LHCN-M2 (cell line): Measurements from ENCODE around the gene RMI1. TPM values are rescaled to one million over a fixed set of nuclear protein-coding genes. Genes with fewer than 3 reads are reported as not detected.
"Not testable (repeated sequence)": the region's sequence is repeated elsewhere in the genome, so short reads cannot be mapped to it uniquely, and the experiment has no call there.

Source experiments
- DNase-seq: peaks from one replicate; pipeline ENCODE4 v3.0.0-alpha.2; 2012; ENCODE audit warnings: low read depth
- polyA plus RNA-seq: library from polyadenylated mRNA; unstranded; fragments of >200 nt; gene quantifications from one replicate; pipeline ENCODE4 v1.2.1, GENCODE V29; 2012; ENCODE audit warnings: missing spikeins
- total RNA-seq: library from RNA; depleted of rRNA; stranded (reverse); fragments of >200 nt; gene quantifications from 2 replicates; pipeline ENCODE4 v1.2.3, GENCODE V29; 2014; rRNA removed

RMI1 gene
- total RNA-seq: 8.3 and 11.1 TPM in 2 replicates
- polyA plus RNA-seq: 3.9 TPM

DNA sequence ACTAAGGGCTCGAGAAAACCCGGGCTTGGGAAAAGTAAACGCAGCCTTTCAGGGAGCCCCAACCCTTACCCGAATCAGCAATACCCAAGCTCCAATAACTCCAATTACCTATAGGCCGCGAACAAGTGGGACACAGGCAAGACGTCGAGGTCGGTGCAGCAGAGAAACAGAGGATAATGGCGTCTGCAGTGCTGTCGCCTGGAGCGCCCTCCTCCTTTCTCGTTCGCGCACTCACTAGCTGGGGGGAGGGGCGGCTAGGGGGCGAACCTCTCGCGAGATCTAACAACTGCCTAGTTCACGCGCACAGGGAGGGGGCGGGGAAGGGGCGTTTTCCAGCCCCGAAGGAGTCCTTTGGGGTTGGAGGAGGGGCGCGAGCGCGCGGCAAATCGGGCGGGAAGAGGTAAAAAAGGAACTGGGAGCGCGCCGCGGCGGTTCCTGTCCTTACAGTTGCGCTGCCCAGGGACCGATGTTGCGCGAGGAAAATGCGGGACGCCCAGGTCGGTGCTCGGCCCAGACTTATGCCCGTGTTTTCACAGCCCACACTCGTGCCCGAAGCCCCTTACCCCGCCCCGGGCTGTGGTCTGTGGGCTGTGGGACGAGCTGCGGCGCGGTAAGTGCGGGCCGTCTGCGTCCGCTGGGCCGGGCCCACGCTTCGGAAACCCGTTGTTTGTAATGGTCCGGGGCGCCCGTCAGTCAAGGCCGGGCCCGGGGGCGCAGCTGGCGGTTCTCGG, at the start of gene RMI1:
RMI1 (plus strand) TSS at position 411 of the 731 bp plus-strand sequence. CDS start 20,182 bp downstream, outside the sequence.
- DNase-seq: peak; percentile 97

DNA sequence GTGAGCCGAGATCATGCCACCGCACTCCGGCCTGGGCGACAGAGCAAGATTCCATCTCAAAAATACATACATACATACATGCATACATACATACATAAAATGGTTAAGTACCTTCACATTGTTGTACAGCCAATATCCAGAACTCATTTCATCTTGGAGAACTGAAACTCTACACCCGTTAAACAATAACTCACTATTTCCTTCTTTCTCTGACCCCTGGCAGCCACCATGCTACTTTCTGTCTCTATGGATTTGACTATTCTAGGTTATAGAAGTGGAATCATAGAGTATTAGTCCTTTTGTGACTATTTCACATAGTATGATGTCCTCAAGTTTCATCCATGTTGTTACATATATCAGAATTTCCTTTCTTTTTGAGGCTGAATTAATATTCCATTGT, 49.7 kb upstream of the RMI1 start:
- no peak for DNase-seq

DNA sequence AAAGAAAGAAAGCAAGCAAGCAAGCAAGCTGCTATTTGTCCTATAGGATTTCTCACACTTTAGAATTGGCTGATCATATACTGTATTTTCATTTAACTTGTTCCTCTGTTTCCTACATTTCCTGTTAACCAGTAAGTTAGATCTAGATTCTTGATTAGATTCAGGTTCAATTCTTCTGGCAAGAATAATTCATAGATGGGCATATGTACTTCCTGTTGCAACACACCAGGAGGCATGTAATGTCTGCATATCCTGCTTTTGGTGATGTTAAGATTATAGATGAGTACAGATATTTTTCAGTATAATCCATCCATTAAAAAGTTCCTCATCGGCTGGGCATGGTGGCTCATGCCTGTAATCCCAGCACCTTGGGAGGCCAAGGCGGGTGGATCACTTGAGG, 48.6 kb upstream of the RMI1 start:
- no peak for DNase-seq

DNA sequence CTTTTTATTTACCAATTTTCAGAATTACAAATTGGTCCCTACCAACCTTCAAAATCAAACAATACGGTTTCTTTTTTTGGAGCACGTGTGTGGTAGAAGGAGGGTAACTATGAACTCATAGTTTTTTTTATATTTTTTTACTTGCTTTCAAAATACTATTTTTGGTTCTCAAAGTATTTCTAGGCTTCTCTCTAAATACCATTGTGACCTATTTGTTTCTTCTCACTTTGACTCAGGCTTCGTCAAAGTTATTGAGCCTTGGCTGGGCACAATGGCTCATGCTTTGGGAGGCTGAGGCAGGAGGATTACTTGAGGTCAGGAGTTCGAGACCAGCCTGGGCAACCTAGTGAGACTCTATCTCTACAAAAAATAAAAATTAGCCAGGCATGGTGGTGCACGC, 47.8 kb upstream of the RMI1 start:
- no peak for DNase-seq

DNA sequence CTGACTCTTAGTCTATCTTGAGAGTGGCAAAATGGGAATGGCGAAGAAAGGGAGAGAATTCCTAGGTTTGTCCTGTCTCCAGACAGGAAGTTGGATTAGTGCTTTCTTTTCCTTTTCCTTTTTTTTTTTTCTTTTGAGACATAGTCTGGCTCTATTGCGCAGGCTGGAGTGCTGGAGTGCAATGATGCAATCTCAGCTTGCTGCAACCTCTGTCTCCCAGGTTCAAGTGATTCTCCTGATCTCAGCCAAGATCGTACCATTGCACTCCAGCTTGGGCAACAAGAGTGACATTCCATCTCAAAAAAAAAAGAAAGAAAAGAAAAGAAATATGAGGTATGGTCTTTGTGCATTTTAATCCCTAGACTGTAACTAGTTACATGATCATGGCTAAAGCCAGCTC, 46.8 kb upstream of the RMI1 start:
- DNase-seq: peak; percentile 33

DNA sequence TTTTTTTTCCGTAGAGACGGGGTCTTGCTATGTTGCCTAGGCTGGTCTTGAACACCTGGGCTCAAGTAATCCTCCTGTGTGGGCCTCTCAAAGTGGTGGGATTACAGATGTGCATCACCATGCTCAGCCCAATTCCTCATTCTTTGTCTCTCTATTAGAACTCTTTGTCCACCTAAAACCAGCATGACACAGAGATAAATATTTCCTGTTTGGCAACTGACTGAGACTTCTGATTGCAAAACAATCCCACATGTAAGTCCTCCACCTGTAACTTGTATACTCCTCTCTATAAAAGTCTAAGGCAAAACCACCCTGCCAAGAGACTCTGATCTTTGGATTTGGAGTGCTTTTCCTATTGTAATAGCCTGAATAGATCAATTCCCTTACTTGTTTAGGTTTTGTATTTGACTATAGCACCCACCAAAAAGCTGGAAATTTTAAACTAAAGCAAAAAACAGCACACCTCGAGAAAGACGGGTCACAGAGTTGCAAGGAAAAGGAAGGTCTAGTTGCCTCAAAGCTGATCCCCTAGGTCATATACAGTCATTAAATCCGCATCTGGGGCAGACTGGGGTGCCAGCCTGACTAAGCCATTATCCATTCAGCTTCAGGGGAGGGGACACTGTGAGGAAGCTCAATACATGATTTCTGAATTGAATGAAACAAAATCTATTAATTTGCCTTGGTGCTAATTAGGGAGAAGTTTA, 45.9 kb upstream of the RMI1 start:
- DNase-seq: peak; percentile 60

DNA sequence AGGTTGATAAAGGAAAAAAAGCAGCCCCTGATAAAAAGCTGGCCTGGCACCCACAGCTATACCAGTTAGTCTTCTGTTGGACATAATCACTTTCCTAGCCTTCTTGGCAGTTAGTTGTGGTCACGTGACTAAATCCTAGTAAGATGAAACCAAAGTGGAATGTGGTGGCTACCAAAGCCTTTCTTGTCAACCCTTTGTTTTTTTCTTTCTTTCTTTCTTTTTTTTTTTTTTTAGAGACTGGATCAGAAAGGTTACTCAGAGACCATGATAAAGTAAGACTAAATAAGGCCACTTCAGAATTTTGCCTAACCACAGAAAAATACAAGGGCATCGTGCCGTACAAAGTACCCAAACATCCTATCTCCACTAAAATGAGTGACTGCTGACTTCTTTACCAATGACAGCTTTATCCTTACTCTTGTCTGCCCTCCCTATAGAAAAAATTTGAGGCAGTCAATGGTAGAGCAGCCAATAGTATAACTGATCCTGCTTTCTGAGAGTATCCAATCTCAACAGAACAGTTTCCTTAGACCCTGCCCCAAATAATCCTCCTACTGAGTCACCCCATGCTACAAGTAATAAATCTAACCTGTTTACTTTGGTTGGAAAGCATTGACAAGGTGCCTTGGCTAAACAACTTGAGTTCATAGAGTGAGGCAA, 45.2 kb upstream of the RMI1 start:
- peak; percentile 85 for DNase-seq

DNA sequence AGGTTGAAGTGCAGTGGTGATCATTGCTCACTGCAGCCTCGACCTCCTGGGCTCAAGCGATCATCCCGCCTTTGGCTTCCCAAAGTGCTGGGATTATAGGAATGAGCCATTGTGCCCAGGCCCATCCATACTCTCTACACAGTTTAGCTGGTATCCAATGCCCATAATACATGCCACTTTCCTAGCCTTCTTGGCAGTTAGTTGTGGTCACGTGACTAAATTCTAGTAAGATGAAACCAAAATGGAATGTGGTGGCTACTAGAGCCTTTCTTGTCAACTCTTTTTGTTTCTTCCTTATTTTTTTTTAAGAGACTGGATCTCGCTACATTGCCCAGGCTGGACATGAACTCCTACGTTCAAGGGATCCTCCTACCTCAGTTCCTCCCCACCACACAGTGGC, 44.1 kb upstream of the RMI1 start:
- DNase-seq: peak; percentile 26

DNA sequence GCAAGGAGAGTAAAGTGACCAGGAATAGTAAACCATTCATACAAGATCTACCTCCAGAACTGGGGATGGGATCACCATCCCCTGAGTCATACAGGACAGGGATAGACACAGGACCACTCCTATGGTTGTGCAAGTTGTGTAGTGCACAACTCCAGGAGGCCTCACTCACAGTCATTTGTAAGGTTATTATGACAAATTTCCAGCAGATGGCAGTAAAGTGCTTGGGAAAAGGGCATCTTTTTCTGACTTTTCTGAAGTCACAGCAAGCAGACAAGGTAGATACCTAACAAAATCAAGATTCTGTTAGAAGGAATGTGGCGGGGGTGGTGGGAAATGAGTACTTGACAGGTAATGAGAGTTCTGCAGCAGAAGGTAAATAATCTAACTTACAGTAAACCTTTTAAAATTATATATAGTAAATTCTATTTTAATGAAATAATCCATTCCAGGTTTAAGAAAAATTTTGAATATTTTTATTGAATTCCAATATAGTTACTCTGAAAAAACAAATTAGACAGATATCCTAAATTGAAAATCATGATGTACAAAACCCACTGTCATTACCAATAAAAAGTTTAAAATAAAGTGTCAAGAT, 42.6 kb upstream of the RMI1 start:
- DNase-seq: peak; percentile 65

DNA sequence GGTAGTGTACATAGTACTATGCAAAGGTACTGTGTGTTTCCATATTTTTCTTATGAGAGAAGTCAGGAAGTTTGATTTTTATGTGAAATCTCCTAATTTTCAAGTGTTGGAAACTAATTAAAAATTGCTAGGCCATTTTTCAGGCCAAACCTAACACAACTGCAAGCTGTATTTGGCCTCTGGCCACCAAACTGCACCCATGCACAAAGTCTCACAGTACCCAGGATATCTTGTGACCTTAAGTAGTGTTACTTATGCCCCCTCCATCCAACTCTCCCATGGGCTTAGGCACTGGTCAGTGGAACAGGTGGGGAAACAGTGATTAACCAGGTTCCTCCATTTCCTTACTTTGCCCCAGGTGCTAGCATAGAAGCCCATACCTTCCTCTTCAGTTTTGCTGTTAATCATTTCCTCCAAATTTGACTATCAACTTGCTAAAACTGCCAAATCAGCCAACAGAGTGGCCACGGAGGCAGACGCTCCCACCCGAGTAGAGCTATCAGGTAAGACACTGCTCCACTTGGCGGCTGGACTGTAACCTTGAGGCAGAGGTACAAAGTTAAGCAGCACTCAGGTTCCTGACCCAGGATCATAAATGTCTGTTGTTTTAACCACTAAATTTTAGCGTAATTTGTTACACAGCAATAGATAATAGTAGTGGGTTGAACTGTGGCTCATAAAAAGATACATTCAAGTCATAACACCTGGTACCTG, 39.9 kb upstream of the RMI1 start:
- DNase-seq: no peak

DNA sequence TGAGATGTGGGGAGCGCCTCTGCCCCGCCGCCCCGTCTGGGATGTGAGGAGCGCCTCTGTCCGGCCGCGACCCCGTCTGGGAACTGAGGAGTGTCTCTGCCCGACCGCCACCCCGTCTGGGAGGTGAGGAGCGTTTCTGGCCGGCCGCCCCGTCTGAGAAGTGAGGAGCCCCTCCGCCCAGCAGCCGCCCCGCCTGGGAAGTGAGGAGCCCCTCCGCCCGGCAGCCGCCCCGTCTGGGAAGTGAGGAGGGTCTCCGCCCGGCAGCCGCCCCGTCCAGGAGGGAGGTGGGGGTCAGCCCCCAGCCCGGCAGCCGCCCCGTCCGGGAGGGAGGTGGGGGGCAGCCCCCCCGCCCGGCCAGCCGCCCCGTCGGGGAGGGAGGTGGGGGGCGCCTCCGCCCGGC, 32.5 kb upstream of the RMI1 start:
- not testable (repeated sequence) for DNase-seq

DNA sequence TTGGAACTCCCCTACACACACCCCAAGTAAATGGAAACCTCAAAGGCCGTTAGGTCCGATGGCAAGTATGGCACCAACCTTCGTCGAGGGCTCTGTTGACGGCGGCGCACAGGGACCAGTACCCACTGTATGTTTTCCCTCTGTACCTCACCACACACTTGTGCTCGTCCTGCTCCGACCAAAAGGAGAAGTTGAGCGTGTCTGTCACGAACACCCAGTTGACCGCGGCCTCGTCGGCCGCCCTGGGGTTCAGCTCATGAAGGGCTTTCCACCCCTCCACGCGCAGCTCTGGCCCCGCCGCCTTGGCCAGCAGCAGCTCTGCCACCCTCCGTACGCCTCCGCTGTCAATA, 24.5 kb upstream of the RMI1 start:
- DNase-seq: peak; percentile 36

DNA sequence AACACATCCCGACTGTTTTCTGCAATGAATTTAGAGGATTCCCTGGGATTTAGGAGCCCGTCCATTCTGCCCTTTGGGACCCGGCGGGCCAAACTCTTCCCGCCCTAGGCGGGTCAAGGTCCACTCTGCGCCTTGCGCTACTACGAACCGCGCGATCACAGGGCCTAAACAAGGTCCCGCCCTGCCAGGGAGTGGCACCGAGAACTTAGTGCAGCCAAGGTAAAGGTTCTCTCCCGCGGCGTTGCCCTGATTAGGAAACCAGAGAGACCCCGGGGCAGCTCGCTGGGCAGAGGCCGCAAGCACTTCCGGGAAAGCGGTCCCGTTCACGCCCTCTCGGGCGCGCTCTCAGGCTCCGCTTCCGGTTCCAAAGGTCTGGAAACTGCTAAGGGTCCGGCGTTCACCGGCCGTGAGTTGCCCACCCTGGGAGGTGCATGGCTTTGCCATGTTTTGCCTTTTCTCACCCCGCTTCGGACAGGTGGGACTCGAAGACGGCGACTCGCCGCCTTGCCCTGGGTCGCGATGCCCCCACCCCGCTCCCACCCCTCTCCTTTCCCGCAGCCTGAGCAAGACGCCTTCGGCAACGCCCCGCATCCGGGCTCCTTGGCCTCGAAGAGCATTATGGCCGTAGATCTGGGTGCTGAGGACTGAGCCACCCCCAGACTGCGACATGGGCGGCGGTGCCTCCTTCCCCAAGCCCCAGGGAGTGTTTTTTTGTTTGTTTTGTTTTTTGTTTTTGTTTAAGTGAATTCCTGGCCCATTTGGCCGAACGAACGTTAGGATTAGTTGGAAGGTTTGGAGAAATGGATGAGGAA, 24.0 kb upstream of the RMI1 start:
- peak; percentile 70 for DNase-seq

DNA sequence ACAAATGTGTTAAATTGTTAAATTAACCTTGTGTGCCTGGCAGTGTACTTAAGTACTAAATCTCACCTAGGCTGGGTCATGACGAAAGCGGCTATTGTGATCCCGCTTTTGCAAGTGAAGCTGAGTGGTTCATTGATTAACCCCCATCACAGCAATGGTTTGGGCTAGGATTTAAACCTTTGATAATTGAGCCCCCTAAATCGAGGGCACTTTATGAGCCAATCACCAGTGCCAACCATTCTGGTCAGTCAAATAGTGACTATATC, 23.4 kb upstream of the RMI1 start:
- no peak for DNase-seq

DNA sequence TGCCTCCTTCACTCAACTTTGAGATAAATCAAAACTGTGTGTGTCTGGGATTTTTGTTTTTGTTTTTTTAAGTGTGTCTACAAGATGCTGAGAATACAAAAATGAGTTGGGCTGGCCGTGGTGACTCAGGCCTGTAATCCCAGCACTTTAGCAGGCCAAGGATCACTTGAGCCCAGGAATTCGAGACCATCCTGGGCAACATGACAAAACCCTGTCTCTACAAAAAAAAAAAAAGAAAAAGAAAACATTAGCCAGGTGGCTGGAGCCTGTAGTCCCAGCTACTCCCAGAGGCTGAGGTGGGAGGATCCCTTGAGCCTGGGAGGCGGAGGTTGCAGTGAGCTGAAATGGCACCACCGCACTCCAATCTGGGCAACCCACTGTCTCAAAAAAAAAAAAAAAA, 21.5 kb upstream of the RMI1 start:
- DNase-seq: peak; percentile 95

DNA sequence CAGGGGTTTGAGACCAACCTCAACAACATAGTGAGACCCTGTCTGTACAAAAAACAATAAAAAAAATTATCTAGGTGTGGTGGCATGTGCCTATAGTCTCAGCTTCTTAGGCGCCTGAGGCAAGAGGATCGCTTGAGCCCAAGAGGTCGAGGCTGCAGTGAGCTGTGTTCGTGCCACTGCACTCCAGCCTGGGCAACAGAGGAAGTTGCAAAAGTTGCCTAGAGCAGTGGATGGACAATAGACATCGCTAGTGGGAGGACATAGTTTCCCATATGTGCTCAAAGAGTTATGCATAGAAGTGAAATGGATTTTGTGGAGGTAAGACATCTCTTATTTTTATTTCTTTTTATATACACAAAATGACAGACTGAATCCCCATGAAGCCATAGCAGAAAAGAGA, 19.6 kb upstream of the RMI1 start:
- DNase-seq: no peak

DNA sequence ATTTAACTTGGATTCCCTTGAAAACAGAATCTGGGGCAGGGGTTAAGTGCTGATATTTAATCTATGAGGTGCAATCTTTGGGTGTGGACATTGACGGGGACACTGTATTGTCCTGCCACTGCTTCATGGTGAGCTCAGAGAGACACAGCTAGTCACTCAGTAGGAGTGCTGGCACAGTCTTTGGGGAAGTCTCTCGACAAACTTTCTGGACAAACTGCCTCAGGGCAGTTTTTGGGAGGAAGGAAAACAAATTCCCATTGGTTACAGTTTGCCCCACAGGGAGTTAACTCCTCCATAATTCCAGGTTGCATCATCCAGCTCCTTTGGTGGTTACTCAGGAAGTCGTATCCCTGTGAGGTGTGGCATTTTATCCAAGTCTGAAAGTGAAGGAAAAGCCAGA, 18.4 kb upstream of the RMI1 start:
- no peak for DNase-seq

DNA sequence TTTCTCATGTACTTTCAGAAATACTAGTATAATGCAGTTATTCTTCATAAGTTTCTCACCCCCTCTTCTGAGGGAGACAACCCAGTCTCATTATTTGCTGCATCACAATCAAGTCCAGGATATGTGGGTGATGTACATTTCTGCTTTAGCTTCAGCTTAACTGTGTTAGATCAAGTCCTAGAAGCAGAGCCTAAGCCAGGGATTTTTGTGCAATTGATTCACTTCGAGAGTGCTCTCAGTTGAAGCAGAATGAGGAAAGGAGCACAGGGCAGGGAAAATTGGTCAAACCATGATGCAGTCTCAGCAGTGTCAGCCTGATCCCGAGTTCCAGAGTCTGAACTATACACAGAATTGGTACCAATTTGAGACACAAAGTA, 15.6 kb upstream of the RMI1 start:
- no peak for DNase-seq

DNA sequence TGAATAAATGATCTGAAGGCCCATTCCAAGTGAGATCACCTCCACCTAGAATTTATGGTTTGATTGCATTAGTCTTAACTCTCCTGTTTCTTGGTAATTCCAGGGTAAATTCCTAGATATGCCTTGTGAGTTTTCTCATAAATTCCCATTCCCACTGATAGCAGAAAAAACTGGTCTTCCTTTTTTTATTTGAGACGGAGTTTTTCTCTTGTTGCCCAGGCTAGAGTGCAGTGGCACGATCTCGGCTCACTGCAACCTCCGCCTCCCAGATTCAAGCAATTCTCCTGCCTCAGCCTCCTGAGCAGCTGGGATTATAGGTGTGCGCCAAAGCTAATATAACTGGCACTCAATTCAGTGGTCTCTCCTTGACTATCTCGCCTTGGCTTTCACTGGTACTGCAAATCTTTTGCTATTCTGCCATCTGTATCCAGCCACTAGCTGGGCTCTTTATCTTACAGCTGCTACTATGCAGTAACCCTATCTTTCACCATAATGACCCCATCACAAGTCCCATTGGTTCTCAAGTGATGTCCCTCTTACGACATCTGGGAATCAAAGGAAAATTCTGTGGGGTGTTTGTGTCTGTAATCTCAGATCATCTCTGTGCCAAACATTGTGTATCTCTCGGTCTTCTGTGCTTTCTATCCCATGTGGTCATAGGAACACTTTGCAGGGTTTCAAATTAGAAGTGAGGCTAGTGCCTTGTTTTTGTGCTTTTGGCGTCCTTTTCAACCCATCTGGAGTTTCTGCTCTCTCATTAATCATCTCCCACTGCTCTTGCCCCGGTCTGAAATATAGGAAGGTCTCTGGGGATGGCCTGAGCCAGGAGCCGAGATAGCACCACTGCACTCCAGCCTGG, 15.0 kb upstream of the RMI1 start:
- DNase-seq: peak; percentile 41

DNA sequence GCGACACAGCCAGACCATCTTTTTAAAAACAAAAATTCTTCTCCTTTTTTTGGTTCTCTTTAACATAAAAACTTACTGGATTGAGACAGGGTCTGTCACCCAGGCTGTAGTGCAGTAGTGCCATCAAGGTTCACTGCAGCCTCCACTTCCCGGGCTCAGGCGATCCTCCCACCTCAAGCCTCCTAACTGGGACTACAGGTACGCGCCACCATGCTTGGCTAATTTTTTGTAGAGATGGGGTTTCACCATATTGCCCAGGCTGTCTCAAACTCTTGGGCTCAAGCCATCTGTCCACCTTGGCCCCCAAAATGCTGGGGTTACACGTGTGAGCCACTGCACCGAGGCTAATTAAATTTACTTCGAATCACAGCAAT, 14.4 kb upstream of the RMI1 start:
- no peak for DNase-seq
